NAMALWA (cell line): Measurements from ENCODE around the gene REV3L.
"Not testable (repeated sequence)": the region's sequence is repeated elsewhere in the genome, so short reads cannot be mapped to it uniquely, and the experiment has no call there.

Source experiments
- DNase-seq: peaks from one replicate; pipeline ENCODE4 v3.0.0-alpha.2; 2015; ENCODE audit warnings: low spot score

Gene REV3L

DNA sequence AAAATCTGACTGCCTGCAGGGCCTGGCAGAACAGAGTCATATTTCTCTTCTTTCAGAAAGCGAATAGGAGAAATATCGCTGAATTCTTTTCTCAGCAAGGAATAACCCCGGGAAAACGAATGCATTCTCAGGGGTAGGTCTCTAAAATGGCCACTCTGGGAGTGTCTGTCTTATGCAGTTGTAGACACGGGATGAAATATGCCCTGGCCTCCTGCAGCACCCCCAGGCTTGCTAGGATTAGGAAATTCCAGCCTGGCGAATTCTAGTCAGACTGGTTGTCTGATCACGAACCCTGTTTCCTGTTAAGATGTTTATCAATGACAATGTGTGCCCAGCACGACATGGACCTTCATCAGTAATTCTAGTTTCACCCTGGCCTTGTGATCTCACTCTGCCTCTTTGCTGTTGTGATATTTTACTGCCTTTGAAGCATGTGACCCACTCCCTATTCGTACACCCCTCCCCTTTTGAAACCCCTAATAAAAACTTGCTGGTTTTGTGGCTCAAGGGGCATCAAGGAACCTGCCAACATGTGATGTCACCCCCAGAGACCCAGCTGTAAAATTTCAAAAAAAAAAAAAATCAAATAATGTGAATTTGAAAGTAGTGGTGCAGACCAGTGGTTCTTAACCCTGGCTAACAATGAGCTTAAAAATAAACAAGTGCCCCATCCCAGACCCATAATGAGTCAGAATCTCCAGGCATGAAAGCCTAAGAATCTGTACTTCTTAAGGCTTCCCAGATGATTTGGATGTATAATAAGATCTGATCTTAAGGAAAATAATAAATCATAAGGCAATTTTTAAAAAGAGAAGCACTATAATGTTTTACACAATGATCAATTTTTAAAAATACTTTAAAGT lies 181.8 kb downstream of the REV3L start:
- not testable (repeated sequence) for DNase-seq

- no peak for DNase-seq
Measured at GRCh38 chr6:111297776-111298175, 185.2 kb downstream of the REV3L start.

- DNase-seq = no peak
Measured at GRCh38 chr6:111294374-111294967, 188.5 kb downstream of the REV3L start.

- no peak for DNase-seq
Measured at GRCh38 chr6:111291336-111292259, 191.4 kb downstream of the REV3L start.

GRCh38 chr6:111290689-111291335 lies 192.2 kb downstream of the REV3L start:
- DNase-seq = peak; percentile 22

DNA sequence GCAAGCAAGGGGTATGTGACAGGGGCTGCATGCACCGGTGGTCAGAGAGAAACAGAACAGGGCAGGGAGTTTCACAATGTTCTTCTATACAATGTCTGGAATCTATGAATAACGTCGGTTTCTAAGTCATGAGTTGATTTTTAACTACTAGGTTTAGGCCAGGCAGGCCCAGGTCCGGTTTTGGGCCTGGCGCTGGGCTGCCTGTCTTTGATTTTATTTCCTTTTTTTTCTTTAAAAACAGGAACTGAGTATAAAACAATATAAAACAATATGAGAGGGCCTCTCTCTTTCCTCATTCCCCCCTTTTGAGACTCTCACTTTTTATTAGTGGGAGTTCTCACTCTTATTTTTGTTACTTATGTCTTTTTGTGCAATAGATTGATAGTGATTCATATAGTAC lies 198.7 kb downstream of the REV3L start:
- not testable (repeated sequence) for DNase-seq

DNA sequence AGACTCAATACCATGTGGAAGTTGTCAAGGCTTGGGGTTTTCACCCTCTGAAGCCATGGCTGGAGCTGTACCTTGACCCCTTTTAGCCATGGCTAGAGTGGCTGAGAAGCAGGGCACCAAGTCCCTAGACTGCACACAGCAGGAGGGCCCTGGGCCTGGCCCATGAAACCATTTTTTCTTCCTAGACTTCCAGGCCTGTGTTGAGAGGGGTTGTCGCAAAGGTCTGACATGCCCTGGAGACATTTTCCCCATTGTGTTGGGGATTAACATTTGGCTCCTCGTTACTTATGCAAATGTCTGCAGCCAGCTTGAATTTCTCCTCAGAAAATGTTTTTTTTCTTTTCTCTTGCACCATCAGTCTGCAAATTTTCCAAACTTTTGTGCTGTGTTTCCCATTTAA lies 199.3 kb downstream of the REV3L start:
- DNase-seq = no peak

DNA sequence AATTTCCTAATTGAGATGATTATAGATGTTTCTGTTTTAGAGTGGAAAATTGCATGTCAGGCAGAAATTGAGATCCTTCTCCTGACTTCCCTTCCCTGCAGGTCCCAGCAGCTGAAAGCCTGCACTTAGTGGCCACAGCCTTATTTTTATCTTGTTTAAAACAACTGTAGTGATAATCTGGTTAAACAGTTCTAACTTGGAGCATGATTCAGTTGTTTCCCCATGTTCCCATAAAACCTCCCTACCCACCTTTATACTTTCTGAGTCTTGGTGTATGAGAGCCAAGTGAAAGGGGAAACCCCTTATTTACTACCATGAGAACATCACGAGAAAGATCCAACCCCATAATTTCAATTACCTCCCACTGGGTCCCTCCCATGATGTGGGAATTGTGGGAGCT lies 200.5 kb downstream of the REV3L start:
- DNase-seq = no peak

DNA sequence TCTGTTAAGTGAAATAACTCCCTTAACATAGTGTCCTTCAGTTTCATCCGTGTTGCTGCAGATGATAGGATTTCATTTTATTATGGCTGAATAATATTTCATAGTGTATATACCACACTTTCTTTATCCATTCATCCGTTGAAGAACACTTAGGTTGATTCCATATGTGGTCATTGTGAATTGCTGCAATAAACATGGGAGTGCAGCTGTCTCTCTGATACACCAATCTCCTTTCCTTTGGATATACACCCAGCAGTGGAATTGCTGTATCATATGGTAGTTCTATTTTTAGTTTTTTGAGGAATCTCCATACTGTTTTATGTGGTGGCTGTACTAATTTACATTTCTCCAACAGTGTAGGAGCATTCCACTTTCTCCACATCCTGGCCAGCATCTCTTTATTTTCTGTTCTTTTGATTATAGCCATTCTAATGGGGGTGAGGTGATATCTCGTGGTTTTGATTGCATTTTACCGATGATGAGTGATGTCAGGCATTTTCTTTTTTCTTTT lies 202.5 kb downstream of the REV3L start:
- DNase-seq = no peak

DNA sequence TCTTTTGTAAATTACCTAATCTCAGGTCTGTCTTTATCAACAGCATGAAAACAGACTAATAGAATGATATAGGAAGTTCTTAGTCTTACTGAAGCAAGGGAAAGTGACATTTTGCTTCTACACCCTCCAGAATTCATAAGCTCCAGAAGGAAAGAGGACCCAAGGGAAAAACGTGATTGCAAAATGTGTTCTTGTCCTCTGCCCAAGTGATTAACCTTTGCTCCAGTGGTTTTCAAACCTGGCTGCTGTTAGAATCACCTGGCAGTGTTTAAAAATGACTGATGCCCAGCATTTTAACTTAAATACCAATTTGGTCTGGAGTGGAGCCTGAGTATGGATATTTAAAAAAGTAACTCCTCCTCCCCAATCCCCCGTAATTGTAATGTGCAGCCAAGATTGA lies 204.3 kb downstream of the REV3L start:
- DNase-seq = no peak

GRCh38 chr6:111277819-111278218 lies 205.2 kb downstream of the REV3L start:
- DNase-seq = no peak

DNA sequence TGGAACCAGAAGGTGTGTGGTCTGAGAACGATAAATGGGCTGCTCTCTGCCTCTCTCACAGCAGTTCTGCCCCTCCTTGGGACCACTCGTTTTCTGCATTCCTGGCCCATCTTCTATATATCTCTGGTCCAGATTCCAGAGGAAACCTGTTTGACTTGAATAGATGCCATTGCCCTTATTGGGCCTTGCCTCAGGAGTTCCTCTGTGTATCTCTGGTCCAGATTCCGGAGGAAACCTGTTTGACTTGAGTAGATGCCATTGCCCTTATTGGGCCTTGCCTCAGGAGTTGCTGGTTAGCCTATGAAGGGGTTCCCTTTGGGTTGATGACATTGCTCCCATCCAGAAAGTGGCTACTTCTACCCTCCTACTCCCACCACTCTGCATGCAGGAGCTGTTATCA lies 206.3 kb downstream of the REV3L start:
- DNase-seq = no peak

- DNase-seq = no peak
Measured at GRCh38 chr6:111276335-111276734, 206.7 kb downstream of the REV3L start.

GRCh38 chr6:111274593-111275217 lies 208.3 kb downstream of the REV3L start:
- no peak for DNase-seq

- DNase-seq = no peak
Measured at GRCh38 chr6:111270121-111270520, 212.9 kb downstream of the REV3L start.

DNA sequence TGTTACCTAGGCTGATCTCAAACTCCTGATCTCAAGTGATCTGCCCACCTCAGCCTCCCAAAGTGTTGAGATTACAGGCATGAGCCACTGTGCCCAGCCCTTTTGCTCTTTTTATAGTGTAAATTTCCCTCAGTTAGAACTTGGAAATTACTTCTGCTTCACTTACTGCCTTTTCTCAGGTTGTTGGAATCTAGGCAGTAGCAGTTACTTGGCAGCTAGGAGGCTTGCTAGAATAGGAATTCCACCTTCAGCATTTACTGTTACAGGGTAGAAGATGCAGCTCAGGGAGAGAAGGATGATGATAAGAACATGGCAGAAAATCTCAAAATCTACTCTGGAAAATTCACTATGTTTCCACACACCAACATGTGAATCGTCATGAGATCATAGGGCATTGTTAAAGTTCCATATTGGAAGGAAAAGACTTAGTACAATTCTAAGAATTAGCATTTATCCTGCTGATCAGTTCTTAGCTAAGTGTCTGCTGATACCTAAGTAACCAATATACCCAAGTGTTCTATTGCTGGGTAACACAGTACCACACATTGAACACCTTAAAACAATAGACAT lies 213.5 kb downstream of the REV3L start:
- no peak for DNase-seq

GRCh38 chr6:111267764-111268333 lies 215.2 kb downstream of the REV3L start:
- DNase-seq = no peak

- no peak for DNase-seq
Measured at GRCh38 chr6:111266276-111266675, 216.7 kb downstream of the REV3L start.

- no peak for DNase-seq
Measured at GRCh38 chr6:111265842-111266241, 217.2 kb downstream of the REV3L start.

DNA sequence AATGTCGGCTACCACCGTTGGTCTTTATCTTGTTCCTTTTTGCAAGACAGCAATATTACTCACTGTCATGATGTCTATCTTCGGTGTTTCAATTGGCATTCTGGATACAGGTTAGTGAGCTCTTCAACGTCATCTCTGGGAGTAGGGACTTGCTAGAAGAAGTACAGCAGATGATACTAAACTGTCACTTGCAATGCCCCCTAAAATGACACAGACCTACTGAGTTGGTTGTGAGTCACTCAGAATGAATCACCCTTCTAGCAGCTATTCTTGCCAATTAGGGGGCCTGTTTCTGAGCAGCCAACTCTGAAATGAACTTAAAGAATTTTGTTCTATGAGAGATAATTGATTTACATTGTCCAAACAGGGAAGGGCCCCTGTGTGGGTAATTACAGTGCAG lies 219.2 kb downstream of the REV3L start:
- DNase-seq = no peak
